Parathyroid adenoma (tissue), 2 donors: ENCODE results near the gene C4B.
"Not testable (repeated sequence)": the region's sequence is repeated elsewhere in the genome, so short reads cannot be mapped to it uniquely, and the experiment has no call there.

Experiments used
- H2AFZ ChIP-seq: fragments of 300-600 bp; sonication (generic); one replicate; pipeline ENCODE4 v1.7.0; 2017; ENCODE audit warnings: antibody characterized with exemption, mild to moderate bottlenecking
- H3K27ac ChIP-seq: fragments of 300-600 bp; sonication (generic); one replicate; pipeline ENCODE4 v1.7.0; 2017
- H3K27me3 ChIP-seq: fragments of 300-600 bp; sonication (generic); one replicate; pipeline ENCODE4 v1.7.0; 2017; ENCODE audit warnings: low read length; ENCODE audit not compliant: control insufficient read depth, insufficient read depth
- H3K36me3 ChIP-seq: fragments of 300-600 bp; sonication (generic); one replicate; pipeline ENCODE4 v1.7.0; 2017; ENCODE audit warnings: low read length; ENCODE audit not compliant: control insufficient read depth, insufficient read depth
- H3K4me1 ChIP-seq: fragments of 300-600 bp; sonication (generic); one replicate; pipeline ENCODE4 v1.7.0; 2017; ENCODE audit warnings: control low read depth
- H3K4me2 ChIP-seq: fragments of 300-600 bp; sonication (generic); one replicate; pipeline ENCODE4 v1.7.0; 2017; ENCODE audit warnings: low read length
- H3K4me3 ChIP-seq: fragments of 300-600 bp; sonication (generic); one replicate; pipeline ENCODE4 v1.7.0; 2017; ENCODE audit warnings: low read depth, low read length
- H3K79me2 ChIP-seq: fragments of 300-600 bp; sonication (generic); one replicate; pipeline ENCODE4 v1.7.0; 2017; ENCODE audit warnings: control low read depth
- H3K9ac ChIP-seq: fragments of 300-600 bp; sonication (generic); one replicate; pipeline ENCODE4 v1.7.0; 2017; ENCODE audit warnings: mild to moderate bottlenecking
- H3K9me3 ChIP-seq: fragments of 300-600 bp; sonication (generic); one replicate; pipeline ENCODE4 v1.7.0; 2017; ENCODE audit warnings: low read length; ENCODE audit not compliant: control insufficient read depth
- donor health status: primary hyperparathyroidism.

Gene C4B

DNA sequence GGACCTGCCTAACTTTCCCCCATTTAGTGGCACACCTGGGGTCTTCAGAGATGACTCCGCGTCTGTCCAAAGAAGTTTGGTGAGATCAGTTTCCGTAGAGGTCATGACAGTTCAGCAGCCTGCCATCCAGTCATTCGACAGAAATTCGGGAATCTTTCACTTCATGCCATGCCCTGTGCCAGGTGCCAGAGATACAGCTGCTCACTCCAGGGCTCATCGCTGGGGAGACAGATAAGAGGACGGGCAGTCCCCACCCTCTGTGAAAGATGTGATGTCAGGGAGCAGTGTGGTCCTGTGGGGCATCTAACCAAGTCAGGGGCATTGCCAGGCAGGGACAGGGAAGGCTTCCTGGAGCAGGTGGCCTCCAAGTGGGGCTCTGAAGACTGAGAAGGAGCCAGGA lies 11.3 kb upstream of the C4B start:
- H3K4me2 ChIP-seq, H3K79me2 ChIP-seq, H3K27ac ChIP-seq: not testable (repeated sequence)

DNA sequence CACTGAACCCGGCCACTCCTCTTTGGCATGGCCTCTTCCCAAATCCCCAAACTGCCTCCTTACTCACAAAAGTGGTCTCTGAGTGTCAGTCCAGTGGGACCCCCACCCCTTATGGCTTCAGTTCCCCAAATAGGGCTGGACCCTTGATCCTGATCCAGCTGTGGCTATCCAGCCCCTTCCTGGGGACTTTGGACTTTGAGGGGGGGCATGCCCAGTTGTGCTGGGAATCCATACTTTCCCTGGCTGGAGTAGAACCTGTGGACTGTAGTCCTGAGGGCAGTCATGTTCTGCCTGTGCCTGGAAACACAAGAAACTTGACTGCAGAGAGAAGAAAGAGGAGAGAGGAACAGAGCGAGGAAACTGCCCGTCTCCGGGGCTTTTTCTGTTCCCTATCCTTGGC lies 10.2 kb upstream of the C4B start:
- H3K79me2 ChIP-seq, H3K36me3 ChIP-seq, H3K27me3 ChIP-seq, H3K9me3 ChIP-seq, H3K4me3 ChIP-seq, H3K27ac ChIP-seq, H3K9ac ChIP-seq, H3K4me2 ChIP-seq, H2AFZ ChIP-seq, H3K4me1 ChIP-seq: not testable (repeated sequence)

More for the DNA sequence above, 11.3 kb upstream of the C4B start:
- H3K4me1 ChIP-seq, H3K9me3 ChIP-seq, H2AFZ ChIP-seq, H3K27me3 ChIP-seq, H3K36me3 ChIP-seq, H3K9ac ChIP-seq, H3K4me3 ChIP-seq: not testable (repeated sequence)

DNA sequence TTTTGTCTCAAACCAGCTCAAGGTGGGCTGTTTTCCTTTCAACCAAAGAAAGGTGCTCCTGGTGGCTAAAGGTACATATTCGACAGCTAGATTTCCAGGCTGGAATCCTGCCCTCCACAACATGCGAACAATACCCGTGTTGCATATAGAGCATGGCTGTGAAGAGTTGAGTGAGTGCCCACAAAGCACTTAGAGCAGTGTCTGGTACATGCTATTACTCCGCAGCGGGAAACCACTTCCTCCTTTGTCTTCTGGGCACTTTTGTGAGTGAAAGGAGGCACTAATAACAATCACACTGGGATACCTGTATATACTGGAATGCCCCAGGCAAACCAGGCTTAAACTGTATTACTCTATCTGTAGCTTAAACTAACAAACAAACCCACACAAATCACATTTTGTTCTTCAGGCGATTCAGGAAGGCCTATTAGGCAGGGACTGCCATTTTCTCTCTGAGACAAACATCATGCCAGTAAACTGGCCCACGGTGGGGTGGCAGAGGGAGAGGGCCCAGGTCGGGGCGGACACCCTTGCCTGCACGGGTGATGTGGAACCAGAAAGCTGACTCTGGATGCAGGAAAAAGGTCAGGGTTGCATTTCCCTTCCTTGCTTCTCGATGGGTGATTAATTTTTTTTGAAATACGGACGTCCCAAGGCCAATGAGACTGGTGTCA lies 9.6 kb upstream of the C4B start:
- H3K36me3 ChIP-seq, H3K4me2 ChIP-seq, H3K9ac ChIP-seq: not testable (repeated sequence)

DNA sequence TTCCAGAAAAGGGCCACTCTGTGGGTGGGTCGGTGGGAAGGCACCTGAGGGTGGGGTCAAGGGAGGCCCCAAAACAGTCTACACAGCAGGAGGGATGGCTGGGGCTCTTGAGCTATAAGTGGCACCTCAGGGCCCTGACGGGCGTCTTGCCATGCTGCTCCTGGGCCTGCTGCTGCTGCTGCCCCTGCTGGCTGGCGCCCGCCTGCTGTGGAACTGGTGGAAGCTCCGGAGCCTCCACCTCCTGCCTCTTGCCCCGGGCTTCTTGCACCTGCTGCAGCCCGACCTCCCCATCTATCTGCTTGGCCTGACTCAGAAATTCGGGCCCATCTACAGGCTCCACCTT lies 9.1 kb upstream of the C4B start:
- not testable (repeated sequence) for H3K27me3 ChIP-seq, H3K9ac ChIP-seq, H3K4me2 ChIP-seq, H3K4me1 ChIP-seq, H2AFZ ChIP-seq, H3K4me3 ChIP-seq, H3K79me2 ChIP-seq, H3K27ac ChIP-seq, H3K36me3 ChIP-seq, H3K9me3 ChIP-seq

More for the DNA sequence above, 9.6 kb upstream of the C4B start:
- not testable (repeated sequence) for H3K4me3 ChIP-seq, H2AFZ ChIP-seq, H3K27me3 ChIP-seq, H3K27ac ChIP-seq, H3K9me3 ChIP-seq, H3K4me1 ChIP-seq, H3K79me2 ChIP-seq

DNA sequence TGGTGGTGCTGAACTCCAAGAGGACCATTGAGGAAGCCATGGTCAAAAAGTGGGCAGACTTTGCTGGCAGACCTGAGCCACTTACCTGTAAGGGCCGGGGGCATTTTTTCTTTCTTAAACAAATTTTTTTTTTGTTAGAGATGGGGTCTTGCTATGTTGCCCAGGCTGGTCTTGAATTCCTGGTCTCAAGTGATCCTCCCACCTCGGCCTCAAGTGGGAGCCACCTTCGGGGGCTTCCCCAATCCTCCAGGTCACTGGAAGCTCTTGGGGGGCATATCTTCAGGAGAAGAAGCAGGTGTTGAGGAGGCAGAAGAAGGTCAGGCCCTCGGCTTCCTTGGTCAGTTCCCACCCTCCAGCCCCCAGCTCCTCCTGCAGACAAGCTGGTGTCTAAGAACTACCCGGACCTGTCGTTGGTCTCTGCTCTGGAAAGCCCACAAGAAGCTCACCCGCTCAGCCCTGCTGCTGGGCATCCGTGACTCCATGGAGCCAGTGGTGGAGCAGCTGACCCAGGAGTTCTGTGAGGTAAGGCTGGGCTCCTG lies 8.5 kb upstream of the C4B start:
- H3K4me2 ChIP-seq, H3K79me2 ChIP-seq, H3K27ac ChIP-seq: not testable (repeated sequence)

DNA sequence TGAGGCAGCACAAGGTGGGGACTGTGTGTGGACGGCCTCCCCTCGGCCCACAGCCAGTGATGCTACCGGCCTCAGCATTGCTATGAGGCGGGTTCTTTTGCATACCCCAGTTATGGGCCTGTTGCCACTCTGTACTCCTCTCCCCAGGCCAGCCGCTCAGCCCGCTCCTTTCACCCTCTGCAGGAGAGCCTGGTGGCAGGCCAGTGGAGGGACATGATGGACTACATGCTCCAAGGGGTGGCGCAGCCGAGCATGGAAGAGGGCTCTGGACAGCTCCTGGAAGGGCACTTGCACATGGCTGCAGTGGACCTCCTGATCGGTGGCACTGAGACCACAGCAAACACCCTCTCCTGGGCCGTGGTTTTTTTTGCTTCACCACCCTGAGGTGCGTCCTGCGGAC lies 7.5 kb upstream of the C4B start:
- not testable (repeated sequence) for H3K9me3 ChIP-seq, H3K36me3 ChIP-seq, H3K27me3 ChIP-seq, H3K4me2 ChIP-seq, H3K4me3 ChIP-seq, H2AFZ ChIP-seq, H3K79me2 ChIP-seq, H3K4me1 ChIP-seq, H3K27ac ChIP-seq, H3K9ac ChIP-seq

More for the DNA sequence above, 8.5 kb upstream of the C4B start:
- not testable (repeated sequence) for H3K9ac ChIP-seq, H3K4me3 ChIP-seq, H2AFZ ChIP-seq, H3K27me3 ChIP-seq, H3K36me3 ChIP-seq, H3K9me3 ChIP-seq, H3K4me1 ChIP-seq

DNA sequence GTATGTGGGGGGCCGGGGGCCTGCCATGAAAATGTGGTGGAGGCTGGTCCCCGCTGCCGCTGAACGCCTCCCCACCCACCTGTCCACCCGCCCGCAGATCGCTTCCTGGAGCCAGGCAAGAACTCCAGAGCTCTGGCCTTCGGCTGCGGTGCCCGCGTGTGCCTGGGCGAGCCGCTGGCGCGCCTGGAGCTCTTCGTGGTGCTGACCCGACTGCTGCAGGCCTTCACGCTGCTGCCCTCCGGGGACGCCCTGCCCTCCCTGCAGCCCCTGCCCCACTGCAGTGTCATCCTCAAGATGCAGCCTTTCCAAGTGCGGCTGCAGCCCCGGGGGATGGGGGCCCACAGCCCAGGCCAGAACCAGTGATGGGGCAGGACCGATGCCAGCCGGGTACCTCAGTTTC lies 6.6 kb upstream of the C4B start:
- H2AFZ ChIP-seq, H3K79me2 ChIP-seq, H3K4me3 ChIP-seq, H3K27ac ChIP-seq, H3K9ac ChIP-seq, H3K27me3 ChIP-seq, H3K4me2 ChIP-seq, H3K4me1 ChIP-seq, H3K36me3 ChIP-seq, H3K9me3 ChIP-seq: not testable (repeated sequence)

DNA sequence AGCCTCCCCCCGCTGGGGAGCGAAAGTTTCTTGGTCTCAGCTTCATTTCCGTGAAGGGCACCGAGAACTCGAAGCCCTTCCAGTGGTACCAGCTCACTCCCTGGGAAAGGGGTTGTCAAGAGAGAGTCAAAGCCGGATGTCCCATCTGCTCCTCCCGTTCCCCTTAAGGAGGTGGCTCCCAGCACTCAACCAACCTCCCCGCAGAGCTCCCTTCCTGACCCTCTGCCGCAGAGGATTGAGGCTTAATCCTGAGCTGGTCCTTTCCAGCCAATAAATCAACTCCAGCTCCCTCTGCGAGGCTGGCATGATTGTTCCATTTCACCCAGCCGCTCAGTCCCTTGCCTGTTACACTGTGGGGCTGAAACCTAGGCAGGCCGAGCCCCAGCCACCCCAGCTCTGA lies 6.0 kb upstream of the C4B start:
- not testable (repeated sequence) for H3K9me3 ChIP-seq, H3K27ac ChIP-seq, H3K4me3 ChIP-seq, H3K4me1 ChIP-seq, H3K36me3 ChIP-seq, H3K27me3 ChIP-seq, H2AFZ ChIP-seq, H3K79me2 ChIP-seq, H3K9ac ChIP-seq, H3K4me2 ChIP-seq

DNA sequence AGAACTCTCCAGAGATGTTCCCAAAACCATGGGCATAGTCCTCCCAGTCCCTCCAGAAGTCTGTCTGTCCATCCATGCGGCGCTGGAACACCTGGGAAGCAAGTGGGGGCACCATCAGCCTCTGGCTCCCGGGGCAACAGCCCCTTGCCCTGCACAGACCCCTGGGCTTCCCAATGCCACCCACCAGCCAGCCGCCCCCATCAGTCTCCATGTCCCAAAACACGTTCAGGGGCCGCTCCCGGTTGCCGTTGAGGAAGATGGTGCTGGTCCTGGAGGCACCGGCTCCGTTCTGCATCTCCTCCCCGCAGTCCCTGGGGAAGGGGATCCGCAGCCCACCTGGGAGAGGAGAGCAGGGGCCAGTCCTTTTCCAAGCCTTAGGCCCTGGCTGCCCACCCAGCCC lies 5.1 kb upstream of the C4B start:
- not testable (repeated sequence) for H3K9ac ChIP-seq, H3K9me3 ChIP-seq, H3K4me2 ChIP-seq, H3K36me3 ChIP-seq, H2AFZ ChIP-seq, H3K79me2 ChIP-seq, H3K27ac ChIP-seq, H3K27me3 ChIP-seq, H3K4me1 ChIP-seq, H3K4me3 ChIP-seq

DNA sequence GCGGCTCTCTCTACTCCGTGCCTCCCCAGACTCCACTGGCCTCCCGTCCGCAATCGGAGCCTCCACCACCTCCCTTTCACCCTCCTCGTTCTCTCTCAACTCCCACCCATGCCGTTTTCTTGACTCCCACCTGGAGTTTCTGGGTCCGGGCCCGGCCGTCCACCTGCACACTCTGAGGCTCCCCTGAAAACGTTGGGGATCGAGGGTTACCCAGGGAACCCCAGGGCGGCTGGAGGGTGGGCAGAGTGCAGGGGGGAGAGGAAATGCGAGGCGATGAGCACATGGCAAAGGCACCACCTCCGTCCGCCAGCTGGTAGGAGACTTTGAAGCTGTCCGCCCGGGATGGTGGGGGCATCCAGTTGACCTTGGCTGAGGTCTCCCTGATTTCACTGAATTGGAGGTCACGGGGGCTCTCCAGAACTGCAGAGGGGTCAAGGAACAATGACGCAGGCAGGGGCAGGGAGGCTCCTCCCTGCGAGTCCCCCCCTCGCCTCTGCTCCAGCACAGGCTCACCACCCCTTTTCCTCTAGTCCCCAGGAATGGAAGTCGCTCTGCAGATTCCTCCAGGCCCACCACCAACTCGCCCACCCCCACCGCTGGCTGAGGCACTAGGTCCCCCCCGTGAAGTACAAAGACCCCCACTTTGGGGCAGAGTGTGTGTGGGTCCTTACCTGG lies 3.6 kb upstream of the C4B start:
- not testable (repeated sequence) for H3K4me1 ChIP-seq, H2AFZ ChIP-seq, H3K4me3 ChIP-seq, H3K79me2 ChIP-seq, H3K36me3 ChIP-seq, H3K9ac ChIP-seq, H3K27ac ChIP-seq, H3K9me3 ChIP-seq, H3K4me2 ChIP-seq, H3K27me3 ChIP-seq

DNA sequence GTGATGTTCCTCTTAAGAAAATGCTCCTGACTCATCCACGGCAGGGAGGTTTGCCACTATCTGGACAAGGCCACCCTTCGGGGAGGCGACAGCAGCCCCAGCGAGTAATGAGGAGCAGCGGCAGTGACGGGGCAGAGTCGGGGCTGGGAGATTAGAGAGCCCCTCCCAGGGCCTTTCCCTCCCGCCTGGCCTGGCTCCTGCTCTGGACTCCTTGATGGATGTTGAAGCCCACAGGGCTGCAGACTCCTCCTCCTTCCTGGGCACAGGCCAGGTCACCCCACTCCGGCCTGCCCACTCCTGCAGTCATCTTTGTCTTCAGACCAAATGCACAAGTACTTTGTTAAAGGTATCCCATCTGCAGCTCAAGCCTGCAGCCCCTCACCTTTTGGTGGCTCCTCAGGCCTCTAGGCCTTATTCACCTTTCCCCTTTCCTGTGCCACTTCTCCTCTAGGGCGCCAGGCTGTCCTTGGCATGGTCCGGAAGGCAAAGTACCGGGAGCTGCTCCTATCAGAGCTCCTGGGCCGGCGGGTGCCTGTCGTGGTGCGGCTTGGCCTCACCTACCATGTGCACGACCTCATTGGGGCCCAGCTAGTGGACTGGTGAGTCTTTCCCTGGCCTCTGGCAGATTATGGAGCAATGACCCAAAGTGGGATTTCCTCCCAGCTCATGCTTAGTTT lies 1.5 kb upstream of the C4B start:
- not testable (repeated sequence) for H3K27ac ChIP-seq, H3K4me2 ChIP-seq, H3K9ac ChIP-seq

More for the DNA sequence above, 1.5 kb upstream of the C4B start:
- not testable (repeated sequence) for H2AFZ ChIP-seq, H3K27me3 ChIP-seq, H3K79me2 ChIP-seq, H3K4me1 ChIP-seq, H3K9me3 ChIP-seq, H3K36me3 ChIP-seq, H3K4me3 ChIP-seq
